Non-pigmented ciliary epithelial cell (primary cell): ENCODE results near the gene INTU.
"Not testable (repeated sequence)": the region's sequence is repeated elsewhere in the genome, so short reads cannot be mapped to it uniquely, and the experiment has no call there.

Experiments
- DNase-seq: peaks from one replicate; pipeline ENCODE4 v3.0.0-alpha.2; 2010; ENCODE audit warnings: low read depth

INTU gene

DNA sequence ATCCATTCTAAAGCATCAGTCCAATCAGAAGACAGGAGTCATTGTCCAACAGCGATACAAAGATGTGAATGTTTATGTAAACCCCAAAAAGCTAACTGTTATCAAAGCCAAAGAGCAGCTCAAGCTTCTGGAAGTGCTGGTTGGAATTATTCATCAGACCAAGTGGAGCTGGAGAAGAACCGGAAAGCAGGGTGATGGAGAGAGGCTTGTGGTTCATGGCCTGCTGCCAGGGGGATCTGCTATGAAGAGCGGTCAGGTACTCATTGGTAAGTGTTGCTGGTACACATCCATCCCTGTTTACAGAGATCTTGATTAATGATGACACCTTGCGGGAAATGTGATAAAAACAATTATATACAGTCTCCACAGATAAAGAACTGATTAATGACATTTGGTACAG, 11.0 kb downstream of the INTU start:
- DNase-seq: no peak

DNA sequence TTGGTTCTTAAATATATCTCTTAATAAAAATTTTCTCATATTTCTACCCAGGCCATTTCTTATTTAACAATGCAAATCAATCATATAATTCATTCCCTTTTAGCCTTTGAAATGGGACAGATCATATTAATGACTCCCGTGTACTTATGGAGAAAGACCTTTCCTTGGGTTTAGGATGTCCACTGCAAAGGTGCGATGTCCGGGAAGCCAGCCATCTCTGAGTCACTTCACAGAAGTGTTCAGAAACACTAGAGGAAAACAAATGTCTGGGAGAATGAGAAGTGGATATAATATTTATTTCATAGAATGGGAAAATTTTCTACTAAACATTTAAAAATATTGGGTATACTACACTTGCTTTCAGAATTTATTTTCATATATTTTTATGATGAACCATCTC, 15.3 kb downstream of the INTU start:
- no peak for DNase-seq

DNA sequence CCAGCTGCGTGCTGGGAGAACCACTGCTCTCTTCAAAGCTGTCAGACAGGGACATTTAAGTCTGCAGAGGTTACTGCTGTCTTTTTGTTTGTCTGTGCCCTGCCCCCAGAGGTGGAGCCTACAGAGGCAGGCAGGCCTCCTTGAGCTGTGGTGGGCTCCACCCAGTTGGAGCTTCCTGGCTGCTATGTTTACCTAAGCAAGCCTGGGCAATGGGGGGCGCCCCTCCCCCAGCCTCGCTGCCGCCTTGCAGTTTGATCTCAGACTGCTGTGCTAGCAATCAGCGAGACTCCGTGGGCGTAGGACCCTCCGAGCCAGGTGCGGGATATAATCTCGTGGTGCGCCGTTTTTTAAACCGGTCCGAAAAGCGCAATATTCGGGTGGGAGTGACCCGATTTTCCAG, 22.8 kb downstream of the INTU start:
- not testable (repeated sequence) for DNase-seq

DNA sequence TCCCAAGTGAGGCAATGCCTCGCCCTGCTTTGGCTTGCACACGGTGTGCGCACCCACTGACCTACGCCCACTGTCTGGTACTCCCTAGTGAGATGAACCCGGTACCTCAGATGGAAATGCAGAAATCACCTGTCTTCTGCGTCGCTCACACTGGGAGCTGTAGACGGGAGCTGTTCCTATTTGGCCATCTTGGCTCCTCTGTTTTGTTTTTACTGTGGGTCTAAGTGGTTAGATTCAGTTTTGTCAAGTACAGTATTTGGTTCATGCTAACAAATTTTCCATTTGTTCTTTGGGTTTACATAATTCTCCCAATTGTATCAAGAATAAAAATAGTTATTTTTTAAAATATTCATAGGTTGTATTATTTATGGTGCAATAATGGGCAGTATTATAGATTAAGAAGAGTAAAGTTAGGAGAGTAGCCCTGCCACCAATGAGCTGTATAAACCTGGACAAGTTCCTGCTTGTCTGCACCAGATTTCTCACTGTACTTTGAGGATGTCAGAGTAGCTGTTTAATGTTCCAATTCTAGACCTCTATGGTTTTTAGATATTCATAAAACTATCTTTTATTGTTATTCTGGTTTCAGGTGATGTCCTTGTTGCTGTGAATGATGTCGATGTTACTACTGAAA, 23.4 kb downstream of the INTU start:
- DNase-seq: no peak

DNA sequence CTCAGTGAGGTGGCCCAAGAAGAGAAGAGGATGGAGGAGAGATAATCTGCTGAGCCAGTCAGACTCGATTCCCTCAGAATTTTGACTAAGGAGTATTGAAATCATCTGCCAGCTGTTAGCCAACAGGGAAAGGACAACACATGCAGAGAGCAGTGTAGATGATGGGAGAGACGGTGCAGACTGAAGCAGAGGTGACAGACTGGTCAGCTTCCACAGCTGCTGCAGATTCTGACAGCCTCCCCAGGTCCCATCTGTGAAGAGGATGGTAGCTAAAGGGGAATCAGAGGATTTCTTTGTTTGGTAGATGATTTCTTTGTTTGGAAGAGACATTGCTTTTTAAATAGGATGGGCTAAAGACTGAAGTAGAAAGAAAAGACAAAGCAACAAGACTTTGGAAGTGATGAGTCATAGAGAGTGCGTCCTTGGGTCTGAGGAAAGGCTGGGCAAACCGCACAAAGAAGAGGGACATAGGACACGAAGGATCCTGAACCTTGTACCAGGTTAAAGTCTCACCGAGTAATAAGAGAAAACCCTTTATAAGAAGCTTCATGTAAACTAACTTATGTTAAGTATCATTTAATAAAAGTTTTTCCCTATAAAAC, 27.6 kb downstream of the INTU start:
- DNase-seq: no peak

DNA sequence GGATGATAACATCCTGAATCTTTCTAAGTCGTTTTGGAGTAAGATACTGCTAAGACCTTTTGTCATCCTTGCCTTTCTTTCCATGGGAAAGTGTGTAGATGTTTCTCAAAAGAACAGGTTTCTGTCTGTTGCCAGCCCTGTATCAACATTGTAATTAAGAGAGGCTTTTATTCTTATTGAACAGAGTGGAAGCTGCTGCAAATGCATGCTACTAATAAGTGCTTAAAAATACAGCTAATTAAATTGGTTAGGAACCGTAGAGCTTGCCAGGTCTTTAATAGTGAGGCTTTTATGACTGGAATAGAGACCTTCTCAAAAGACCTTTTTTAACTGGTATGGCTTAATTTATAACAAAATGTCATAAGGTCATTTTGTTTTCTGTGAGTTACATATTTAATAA, 34.4 kb downstream of the INTU start:
- no peak for DNase-seq

DNA sequence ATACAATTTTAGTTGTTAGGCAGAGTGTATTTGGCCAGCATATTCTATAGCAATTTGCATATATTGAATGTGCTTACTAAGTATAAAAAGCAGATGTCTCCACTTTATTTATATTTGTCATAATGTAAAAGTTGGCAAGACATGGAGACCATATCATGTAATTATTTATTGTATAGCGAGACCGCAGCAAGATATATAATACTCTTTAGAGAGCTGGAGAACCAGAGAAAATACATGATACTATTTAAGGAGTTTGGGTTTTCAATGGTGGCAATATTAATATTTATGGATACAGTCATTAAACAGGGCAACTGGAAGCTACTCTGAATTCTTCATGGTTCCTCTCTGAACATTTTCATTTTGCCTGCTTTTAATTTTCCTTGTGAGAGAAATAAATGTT, 35.0 kb downstream of the INTU start:
- DNase-seq: no peak

DNA sequence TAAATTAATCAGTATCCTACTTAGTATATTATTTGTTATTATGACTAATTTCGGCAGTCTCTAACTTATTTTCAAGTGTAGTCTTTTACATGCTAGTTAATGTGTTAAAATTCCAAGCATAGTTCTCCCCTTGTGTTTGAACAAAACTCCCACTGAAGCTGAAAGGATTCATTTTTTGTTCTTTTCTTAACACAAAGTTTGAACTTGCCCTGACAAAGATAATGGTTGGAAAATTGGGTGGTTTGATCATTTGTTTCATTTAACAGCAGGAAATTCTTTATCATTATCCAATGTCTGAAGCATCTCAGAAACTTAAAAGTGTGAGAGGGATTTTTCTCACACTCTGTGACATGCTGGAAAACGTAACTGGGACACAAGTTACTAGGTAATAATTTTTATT, 36.0 kb downstream of the INTU start:
- no peak for DNase-seq

DNA sequence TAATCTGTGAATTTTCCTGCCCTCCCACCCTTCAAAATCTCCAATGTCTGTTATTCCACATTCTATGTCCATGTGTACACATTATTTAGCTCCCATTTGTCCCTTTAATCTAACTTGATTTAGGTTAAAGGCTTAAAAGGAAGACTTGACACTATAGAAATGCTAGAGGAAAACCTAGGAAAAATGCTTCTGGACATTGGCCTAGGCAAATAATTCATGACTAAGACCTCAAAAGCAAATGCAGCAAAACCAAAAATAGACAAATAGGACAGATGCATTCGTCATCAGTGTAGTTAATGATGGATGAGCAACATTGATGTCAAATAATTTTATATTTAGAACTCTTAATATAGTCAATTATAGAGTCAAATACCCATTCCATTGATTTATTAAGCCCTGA, 36.9 kb downstream of the INTU start:
- no peak for DNase-seq

DNA sequence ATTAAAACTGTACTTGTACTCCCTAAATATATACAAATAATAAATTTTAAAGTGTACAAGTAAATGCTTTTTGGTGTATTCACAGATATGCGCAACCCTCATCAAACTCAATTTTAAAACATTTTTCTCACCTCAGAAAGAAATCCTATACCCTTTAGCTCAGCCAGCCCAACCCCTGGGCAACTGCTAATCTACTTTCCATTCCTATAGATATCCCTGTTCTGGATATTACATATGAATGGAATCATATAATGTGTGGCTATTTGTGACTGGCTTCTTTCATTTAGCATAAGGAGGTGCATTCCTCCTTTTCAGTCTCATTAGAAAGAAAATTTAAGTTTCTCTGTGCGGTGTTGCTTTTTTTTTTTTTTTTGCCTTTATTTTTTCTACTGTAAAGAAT, 39.4 kb downstream of the INTU start:
- no peak for DNase-seq

DNA sequence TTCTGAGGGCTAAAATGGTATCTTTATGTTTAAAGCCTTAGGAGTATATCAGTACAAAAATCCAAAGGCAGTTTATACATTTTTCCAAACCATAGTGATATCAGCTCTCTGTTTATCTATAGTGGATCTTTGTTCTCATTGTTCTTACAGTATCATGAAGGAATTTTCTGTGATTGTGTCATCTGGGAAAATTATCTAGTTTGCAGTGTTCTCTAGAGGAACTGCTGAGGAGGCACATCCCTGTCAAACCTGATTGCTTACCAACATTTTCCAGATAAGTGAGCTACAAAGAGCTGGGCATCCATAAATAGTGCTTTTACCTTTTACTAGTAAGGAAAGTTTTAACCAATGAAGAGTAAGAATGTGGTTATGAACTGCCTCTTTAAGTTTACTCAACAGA, 52.5 kb downstream of the INTU start:
- peak; percentile 63 for DNase-seq

DNA sequence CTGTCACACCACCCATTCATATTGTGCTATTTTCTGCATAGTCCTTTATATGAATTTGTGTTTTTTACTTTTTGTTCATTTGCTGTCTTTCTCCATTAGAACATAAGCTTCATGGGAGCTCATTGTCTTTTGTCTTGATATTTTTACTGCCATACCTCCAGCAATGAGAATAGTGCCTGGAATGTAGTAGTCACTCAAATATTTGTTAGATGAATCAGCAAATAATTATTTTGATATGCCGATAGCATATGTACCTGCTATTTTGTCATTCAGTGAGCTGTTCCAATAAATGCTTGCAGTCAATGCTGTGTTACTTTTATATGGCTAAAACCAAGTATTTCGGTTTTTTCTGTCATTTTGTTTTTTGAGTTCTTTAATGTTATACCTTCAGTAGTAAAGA, 53.9 kb downstream of the INTU start:
- no peak for DNase-seq

DNA sequence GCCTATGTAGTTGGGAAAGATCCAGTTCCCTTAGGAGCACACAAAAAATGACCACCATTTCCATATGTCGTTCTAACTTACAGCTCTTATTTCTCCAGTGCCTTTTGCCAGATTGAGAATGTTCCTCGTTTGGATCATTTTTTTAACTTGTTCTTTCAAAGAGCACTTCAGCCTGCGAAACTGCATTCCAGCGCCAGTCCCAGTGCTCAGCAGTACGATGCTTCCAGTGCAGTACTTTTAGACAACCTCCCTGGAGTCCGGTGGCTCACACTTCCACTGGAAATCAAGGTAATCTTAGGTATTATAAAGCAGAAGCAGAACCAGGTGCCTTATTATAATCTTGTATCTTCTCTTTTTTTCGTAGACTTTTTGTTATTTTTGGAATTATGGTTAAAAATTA, 54.8 kb downstream of the INTU start:
- no peak for DNase-seq

DNA sequence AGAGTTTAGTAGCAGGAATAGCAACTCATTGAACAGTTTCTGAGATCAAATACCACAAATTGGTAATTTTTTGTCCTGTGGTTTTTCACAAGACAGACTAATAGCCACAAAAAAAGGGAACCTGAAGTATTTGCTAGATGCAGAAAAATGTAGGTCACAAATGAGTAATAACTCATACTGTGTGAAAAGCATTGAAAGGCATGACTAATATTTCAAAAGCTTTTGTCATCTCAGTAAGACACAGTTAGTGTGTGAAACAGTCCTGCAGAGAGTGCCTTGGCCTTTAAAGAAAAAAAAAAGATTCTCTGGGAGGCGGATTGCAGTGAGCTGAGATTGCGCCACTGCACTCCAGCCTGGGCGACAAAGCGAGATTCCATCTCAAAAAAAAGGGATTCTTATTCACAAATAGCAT, 66.0 kb downstream of the INTU start:
- peak; percentile 92 for DNase-seq

DNA sequence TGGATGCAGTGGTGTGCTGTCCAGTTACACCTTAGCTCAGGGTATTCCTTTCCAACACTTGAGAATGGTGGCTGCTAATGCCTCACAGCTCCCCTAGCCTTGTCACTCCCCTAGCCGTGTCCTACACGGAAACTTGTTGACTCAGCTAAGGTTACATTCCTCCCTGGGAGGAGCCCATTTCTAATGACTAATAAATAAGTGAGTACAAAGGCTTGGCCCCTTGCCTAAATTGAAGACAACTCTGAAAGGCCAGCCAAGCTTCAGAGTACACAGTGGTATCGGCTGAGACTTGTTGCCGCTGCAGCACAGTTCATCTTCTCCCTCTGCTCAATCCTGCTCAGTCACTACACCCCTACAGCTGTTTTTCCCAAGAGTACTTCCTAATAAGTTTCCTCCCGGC, 76.2 kb downstream of the INTU start:
- DNase-seq: peak; percentile 80

DNA sequence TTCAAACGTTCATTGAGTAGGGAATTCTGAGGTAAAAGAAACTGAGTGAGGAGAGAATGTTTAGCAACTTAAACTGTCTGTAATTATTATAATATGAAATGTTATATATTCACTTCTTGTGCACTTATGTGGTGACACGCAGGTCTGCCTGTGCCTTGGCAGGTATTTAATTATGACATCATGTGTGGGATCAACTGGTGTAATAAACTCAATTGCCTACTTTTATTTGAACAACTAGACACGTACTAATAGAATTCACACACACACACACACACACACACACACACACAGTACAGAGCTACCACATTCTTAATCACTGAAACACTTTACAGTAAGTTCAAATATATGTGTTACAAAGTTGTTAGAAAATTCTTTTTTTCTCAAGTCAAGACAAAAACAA, 76.7 kb downstream of the INTU start:
- DNase-seq: no peak

DNA sequence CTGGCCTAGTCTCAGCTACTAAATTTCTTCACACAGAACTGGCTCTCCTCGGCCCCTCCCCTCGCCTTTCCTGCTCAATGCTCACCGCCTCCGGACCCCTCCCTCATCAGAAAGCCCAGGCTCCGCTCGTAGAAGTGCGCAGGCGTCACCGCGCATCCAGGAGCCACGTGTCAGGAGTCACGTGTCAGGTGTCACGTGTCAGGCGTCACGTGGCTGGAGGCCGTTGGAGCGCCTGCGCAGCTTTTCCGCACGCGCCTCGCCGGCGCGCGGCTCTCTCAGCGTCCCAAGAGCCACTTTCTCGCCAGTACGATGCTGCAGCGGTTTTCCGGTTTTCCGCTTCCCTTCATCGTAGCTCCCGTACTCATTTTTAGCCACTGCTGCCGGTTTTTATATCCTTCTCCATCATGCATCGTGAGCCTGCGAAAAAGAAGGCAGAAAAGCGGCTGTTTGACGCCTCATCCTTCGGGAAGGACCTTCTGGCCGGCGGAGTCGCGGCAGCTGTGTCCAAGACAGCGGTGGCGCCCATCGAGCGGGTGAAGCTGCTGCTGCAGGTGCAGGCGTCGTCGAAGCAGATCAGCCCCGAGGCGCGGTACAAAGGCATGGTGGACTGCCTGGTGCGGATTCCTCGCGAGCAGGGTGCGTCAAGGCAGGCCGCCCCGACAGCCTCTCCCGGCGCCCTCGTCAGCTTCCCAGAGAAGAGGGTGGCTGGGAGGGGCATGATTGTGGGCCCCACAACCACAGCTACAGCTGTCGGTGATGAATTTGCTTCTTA, 97.6 kb downstream of the INTU start, which contains the start of gene SLC25A31:
TSS of gene SLC25A31 (plus strand) at position 259 of the 772 bp plus-strand sequence. CDS start at position 405, 146 bp downstream.
- no peak for DNase-seq

DNA sequence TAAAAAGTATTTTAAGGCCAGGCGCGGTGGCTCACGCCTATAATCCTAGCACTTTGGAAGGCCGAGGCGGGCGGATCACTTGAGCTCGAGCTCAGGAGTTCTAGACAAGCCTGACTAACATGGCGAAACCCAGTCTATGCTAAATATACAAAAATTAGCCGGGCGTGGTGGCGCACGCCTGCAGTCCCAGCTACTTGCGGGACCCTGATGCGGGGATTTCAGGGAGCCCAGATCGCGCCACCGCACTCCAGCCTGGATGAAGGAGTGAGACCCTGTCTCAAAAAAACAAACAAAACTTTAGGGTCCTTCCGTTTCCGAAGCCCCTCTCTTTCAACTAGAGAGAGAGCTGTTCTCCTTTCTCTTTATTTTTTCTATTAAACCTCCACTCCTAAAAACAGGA, 98.6 kb downstream of the INTU start:
- DNase-seq: no peak

DNA sequence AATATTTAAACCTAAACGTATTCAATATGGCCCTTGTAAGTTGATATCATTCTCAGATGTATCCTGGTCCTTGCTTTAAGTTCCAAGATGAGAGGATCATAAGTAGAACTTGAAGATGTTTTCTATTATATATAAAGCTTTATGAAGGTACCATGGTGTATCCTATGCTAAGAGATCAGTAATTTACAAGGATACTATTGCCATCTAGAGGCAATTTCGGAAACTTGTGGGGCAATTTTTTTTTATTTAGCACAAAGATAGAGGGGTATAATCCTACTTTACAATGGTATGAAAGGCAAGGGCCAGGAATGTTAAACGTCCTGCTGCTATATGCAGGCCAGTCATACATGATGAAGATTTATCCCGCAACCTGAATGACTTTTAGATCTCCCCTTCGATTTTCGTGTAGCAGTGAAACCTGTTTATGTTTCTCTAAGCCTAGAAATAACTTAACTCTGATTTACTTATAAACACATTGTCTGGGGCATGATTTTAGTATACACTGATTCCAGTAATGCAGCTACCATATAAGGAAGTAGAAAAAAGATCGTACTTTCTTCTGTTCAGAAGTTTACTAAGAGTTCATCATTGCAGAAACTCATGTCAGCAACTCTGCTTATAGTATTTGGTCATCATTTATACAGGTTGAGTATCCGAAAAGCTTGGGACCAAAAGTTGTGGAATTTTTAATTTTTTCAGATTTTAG, 100.0 kb downstream of the INTU start:
- peak; percentile 6 for DNase-seq

DNA sequence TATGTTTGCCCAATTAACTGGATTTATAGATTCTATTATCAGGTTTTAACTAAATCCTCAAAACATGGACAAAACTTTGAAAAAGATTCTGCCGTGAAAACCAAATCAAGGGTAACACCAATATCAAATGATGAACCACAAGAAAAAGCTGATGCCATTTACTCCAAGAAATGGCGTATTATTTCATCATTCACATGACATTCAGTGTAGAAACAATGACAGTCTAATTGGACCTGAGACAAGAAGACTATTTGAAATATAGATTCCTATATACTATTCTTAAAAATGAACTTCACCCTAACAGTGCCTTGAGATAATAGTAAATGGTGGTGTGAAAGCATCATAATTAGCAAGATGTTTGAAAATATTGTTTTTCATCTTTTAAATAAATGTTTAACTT, 102.2 kb downstream of the INTU start:
- no peak for DNase-seq

DNA sequence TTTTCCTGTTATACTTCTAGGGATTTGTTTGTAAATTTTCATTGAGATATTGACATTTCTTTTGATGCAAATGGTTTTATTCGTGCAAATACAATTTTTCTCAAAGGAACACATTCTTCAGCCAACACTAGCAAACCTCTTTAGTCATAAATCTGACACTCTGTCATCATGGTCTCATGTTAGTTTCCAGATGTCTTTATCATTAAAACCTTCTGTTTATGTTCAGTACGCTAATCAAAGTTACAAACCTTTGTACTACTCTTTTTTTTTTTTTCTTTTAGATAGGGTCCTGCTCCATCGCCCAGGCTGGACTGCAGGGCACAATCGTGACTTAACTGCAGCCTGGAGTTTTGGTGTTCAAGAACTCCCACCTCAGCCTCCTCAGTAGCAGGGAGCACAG, 104.5 kb downstream of the INTU start:
- no peak for DNase-seq

DNA sequence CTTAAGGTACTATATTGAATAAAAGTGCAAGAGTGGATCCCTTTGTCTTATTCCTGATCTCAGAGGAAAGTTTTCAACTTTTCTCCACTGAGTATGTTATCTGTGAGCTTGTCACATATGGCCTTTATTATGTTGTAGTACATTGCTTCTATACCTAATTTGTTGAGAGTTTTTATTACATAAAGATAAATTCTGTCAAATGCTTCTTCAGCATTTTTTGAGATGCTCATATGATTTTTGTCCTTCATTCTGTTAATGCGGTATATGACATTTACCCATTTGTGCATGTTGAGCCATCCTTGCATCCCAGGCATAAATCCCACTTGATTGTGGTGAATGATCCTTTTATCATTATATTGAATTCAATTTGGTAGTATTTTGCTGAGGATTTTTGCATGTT, 108.5 kb downstream of the INTU start:
- no peak for DNase-seq

DNA sequence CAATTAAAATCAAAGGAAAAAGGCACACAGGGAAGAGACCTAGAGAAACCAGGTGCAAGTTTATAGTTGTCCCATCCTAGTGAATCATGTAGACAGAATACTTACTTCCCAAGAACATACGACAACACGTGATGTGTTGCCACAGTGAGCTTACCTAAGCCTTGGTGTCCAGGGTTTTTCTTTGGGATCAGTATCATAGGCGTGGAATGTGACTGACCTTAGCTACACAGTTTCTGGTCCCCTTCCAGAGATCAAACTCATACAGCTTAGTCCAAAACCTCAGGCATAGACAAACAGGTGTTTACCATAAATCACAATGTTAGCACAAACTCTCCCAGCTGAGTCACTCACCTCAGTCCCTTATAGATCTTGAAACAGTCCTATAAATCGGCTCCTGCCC, 115.1 kb downstream of the INTU start:
- no peak for DNase-seq
